ENCODE results near the gene DGKG. TPM values are rescaled to one million over a fixed set of nuclear protein-coding genes. Genes with fewer than 3 reads are reported as not detected.

DGKG gene
- total and polyA plus RNA-seq, 4 donors: 0.84 to 7.8 (median 1.7) TPM

DNA sequence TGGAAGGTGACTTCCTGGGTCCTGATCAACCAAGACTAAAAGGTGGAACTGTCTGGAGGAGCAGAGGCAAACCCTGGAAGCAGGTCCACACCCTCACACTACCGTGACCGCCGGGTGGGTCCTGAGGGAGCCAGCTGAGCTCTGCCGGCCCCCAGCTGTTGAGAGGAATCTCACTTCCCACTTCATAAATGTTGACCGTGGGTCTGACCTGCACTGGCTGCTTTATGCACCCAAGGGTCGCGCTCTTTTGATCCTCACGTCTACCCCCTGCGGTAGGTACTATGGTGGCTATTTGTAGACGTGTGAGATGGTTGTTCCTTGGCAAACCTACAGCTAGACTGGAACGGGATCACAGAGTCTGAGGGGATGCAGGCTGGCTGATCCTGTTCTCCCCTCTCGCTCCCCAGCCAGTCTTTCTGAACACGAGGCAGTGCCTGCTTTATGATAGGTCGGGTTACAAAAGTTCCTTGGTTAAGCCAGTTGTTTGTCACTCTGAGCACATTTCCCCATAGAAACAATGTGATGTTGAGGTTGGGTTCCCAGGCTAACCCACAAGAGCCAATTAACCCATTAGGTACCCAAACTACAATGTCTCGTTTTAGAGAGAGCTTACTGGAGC is 140.2 kb downstream of the DGKG start:
- WGBS: 83% methylated on average over 15 of the region's 15 CpGs
- Histone ChIP-seq H3K9ac (ENCODE audit: low read depth in 1 of 2, low read length in 2 of 2) (no peak overlapping the region), H3K27me3 (ENCODE audit: control insufficient read depth in 4 of 4, insufficient read depth in 4 of 4, low read length in 3 of 4) (no peaks in the 10 kb centered on the region), H3K27ac (ENCODE audit: low read depth in 1 of 2, low read length in 2 of 2) (no peak overlapping the region), H3K9me3 (ENCODE audit: control insufficient read depth in 4 of 4, low read length in 3 of 4) (no peaks in the 10 kb centered on the region), H3K4me3 (ENCODE audit: low read depth in 1 of 3, low read length in 3 of 3) (no peak overlapping the region), H3K4me1 (ENCODE audit: control insufficient read depth in 4 of 4, insufficient read depth in 4 of 4, low read length in 3 of 4) (no peaks in the 10 kb centered on the region), H3K36me3 (ENCODE audit: control insufficient read depth in 4 of 4, insufficient read depth in 3 of 4, low read depth in 1 of 4, low read length in 3 of 4) (no peaks in the 10 kb centered on the region)
- TF ChIP-seq, protein P1, sequence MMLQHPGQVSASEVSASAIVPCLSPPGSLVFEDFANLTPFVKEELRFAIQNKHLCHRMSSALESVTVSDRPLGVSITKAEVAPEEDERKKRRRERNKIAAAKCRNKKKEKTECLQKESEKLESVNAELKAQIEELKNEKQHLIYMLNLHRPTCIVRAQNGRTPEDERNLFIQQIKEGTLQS (IDR thresholded peaks at IDR 0.05): no peak
- TF ChIP-seq FOXA2 (IDR thresholded peaks at IDR 0.05) (no peak), RAD21 (IDR thresholded peaks at IDR 0.05) (no peak), GABPA (IDR thresholded peaks at IDR 0.05 in 1 of 2, conservative IDR thresholded peaks at IDR 0.05 in 1 of 2) (no peak), FOXA1 (IDR thresholded peaks at IDR 0.05) (no peak), HNF4G (IDR thresholded peaks at IDR 0.05) (no peak), EGR1 (IDR thresholded peaks at IDR 0.05; ENCODE audit: low read depth in 2 of 2) (no peak), HNF4A (conservative IDR thresholded peaks at IDR 0.05) (no peak), SP1 (IDR thresholded peaks at IDR 0.05) (no peak), RXRA (IDR thresholded peaks at IDR 0.05) (no peak), YY1 (IDR thresholded peaks at IDR 0.05) (no peak), JUND (IDR thresholded peaks at IDR 0.05) (no peak)
- TF ChIP-seq, protein P2, sequence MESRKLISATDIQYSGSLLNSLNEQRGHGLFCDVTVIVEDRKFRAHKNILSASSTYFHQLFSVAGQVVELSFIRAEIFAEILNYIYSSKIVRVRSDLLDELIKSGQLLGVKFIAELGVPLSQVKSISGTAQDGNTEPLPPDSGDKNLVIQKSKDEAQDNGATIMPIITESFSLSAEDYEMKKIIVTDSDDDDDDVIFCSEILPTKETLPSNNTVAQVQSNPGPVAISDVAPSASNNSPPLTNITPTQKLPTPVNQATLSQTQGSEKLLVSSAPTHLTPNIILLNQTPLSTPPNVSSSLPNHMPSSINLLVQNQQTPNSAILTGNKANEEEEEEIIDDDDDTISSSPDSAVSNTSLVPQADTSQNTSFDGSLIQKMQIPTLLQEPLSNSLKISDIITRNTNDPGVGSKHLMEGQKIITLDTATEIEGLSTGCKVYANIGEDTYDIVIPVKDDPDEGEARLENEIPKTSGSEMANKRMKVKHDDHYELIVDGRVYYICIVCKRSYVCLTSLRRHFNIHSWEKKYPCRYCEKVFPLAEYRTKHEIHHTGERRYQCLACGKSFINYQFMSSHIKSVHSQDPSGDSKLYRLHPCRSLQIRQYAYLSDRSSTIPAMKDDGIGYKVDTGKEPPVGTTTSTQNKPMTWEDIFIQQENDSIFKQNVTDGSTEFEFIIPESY (IDR thresholded peaks at IDR 0.05): no peak
- no peak for DNase-seq (ENCODE audit: low spot score)

DNA sequence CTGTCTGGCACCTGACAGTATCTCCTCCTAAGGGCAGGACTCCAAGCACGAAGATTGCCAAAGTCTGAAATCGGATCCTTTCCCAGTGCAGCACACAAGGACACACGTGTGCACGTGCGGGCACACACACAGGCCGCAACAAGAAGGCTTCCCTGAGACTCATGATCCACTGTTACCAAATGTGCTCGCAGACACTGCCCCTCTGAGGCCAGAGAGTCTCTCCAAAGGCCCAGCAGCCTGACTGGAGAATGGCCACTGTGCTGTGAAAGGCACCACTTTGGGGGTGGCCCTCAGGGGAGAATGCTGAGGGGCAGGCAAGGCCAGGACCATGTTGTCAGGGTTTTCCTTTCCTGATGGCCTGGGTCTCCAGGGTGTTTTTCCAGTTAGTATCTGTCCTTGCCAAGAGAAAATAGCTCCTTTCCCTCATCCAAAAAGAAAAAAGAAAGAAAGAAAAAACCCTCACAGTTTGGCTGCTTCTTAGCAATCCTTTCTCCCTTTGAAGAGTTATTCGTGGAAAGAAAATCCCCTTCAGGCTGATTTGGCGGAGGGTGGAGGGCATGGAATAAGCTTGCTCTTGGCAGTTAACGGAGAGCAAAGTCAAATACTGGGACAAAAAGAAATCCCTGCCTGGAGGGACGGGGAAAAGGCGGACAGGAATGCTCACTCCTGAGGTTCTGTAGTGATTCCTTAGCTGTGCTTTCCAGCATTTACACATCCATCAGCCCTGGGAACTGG is 141.0 kb downstream of the DGKG start:
- no peak for DNase-seq (ENCODE audit: low spot score)
- TF ChIP-seq HNF4A (conservative IDR thresholded peaks at IDR 0.05) (no peak), GABPA (IDR thresholded peaks at IDR 0.05 in 1 of 2, conservative IDR thresholded peaks at IDR 0.05 in 1 of 2) (no peak), EGR1 (IDR thresholded peaks at IDR 0.05; ENCODE audit: low read depth in 2 of 2) (no peak), NR2F2 (IDR thresholded peaks at IDR 0.05) (no peak), FOXA2 (IDR thresholded peaks at IDR 0.05) (no peak), YY1 (IDR thresholded peaks at IDR 0.05) (no peak), RXRA (IDR thresholded peaks at IDR 0.05) (no peak), JUND (IDR thresholded peaks at IDR 0.05) (no peak), FOXA1 (IDR thresholded peaks at IDR 0.05) (no peak)
- TF ChIP-seq, protein P3, sequence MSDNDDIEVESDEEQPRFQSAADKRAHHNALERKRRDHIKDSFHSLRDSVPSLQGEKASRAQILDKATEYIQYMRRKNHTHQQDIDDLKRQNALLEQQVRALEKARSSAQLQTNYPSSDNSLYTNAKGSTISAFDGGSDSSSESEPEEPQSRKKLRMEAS (IDR thresholded peaks at IDR 0.05): no peak
- TF ChIP-seq, protein P2 (IDR thresholded peaks at IDR 0.05): no peak
- TF ChIP-seq, protein P1 (IDR thresholded peaks at IDR 0.05): no peak
- no peak overlapping the region for H3K4me3 ChIP-seq (ENCODE audit: low read depth in 1 of 3, low read length in 3 of 3)
- H3K36me3 ChIP-seq (ENCODE audit: control insufficient read depth in 4 of 4, insufficient read depth in 3 of 4, low read depth in 1 of 4, low read length in 3 of 4): no peaks in the 10 kb centered on the region
- H3K9me3 ChIP-seq (ENCODE audit: control insufficient read depth in 4 of 4, low read length in 3 of 4): no peaks in the 10 kb centered on the region
- no peak overlapping the region for H3K9ac ChIP-seq (ENCODE audit: low read depth in 1 of 2, low read length in 2 of 2)
- WGBS: 82% methylated on average over 12 of the region's 12 CpGs
- H3K4me1 ChIP-seq (ENCODE audit: control insufficient read depth in 4 of 4, insufficient read depth in 4 of 4, low read length in 3 of 4): no peaks in the 10 kb centered on the region
- H3K27ac ChIP-seq (ENCODE audit: low read depth in 1 of 2, low read length in 2 of 2): no peak overlapping the region
- no peaks in the 10 kb centered on the region for H3K27me3 ChIP-seq (ENCODE audit: control insufficient read depth in 4 of 4, insufficient read depth in 4 of 4, low read length in 3 of 4)

All from liver (tissue), 9 donors.